Forelimb muscle (tissue), 1 donor: ENCODE results near the gene ARHGEF4. TPM values are rescaled to one million over a fixed set of nuclear protein-coding genes. Genes with fewer than 3 reads are reported as not detected.
"Not testable (repeated sequence)": the region's sequence is repeated elsewhere in the genome, so short reads cannot be mapped to it uniquely, and the experiment has no call there.

Experiments
- DNase-seq: peaks from one replicate; pipeline ENCODE4 v3.0.0-alpha.2; 2013; ENCODE audit warnings: low read depth
- polyA plus RNA-seq: library from polyadenylated mRNA; unstranded; fragments of 120-200 nt; gene quantifications from one replicate; pipeline ENCODE4 v1.2.1, GENCODE V29; 2013; ENCODE audit not compliant: insufficient read length

Gene ARHGEF4
- polyA plus RNA-seq, 1 donor = 11.3 TPM

DNA sequence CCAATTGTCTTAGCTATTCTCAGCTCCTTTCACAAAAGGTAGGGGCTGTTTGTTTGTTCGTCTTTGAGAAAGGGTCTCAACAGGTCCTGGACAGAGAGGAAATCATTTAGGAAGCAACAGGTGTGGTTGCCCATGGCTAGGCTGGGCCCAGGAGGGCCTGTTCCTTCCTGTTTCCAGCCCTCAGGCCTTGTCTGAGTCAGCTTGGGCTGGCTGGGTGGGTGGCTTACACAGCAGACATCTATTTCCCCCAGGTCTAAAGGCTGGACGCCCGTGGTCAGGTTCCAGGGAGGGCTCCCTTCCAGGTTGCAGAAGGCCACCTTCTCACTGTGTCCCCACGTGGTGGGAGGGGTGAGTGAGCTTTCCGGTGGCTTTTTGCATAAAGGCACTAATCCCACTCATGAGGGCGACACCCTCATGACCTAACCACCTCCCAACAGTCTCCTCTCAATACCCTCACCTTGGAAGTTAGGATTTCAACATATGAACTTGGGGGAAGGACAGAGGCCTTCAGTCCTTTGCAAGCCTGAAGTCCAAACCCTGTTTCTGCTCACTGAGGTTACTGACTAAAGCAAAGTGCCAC, 45.5 kb downstream of the ARHGEF4 start:
- no peak for DNase-seq

DNA sequence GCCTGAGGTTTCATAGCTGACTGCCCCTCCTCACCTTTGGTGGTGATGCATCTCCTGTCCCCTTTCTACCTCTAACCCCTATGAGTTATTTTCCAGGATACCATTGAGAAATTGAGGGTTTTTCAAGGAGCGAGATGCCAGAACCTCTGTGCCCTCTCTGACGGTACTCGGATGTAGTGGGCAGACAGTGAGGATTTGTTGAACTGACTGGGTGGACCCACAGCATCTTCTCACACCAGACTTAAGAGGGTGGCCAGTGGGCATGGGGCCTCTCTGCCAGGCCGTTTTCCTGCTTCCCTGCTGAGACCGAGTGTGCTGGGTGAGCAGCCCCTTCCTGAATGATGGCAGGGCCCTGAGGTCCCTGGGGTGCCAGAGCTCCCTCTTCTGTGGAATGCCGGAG, 46.3 kb downstream of the ARHGEF4 start:
- no peak for DNase-seq

DNA sequence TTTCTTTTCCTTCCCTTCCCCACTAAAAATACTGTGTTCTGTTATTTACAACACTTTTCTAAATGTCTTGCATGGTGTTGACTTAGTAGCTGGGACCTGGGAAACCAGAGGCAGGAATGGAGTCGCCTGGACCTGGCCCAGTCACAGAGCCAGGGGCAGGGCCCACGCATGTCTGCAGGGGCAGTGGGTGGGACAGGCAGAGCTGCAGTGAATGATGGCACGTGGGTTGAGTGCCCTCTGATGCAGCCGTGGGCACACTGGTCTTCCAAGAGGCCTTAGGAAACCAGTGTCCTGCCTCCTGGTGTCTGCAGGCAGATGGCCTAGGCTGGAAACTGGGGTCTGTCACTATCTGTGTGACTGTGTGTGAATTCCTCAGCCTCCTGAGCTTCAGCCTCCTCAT, 46.8 kb downstream of the ARHGEF4 start:
- no peak for DNase-seq

DNA sequence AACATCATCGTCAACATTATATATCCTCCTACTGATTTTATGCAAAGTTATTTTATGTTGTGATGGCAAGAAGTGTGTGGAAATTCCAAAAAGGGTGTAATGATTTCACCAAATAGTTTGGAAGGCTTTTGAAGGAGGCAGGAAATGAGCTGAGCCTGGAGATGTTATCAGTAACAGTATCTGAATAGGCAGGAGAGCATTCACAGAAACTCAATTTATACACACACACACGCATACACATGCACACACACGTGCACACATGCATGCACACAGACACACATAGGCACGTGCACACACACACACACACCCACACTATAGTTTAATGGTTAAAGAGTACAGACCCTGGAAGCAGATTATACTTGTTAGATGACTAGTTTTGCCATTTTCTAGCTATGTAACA, 47.3 kb downstream of the ARHGEF4 start:
- no peak for DNase-seq

DNA sequence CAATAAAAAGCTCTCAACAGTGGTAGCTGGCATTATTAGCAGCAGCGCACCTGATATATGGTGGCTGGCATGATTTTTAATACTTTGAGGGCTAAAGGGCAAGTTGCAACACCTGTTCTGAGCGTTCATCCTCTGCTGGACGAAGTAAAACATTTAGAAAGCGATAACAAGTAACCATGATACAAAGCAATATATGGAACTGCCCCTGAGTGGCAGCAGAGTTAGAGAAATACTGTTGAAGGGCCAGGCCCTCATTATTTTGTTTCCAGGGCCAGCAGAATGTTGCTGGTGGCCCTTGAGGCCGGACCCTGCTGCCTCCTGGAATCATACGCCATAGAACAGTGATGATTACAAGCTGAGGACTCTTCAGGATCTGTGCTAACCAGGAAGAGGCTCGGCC, 47.8 kb downstream of the ARHGEF4 start:
- DNase-seq = no peak

DNA sequence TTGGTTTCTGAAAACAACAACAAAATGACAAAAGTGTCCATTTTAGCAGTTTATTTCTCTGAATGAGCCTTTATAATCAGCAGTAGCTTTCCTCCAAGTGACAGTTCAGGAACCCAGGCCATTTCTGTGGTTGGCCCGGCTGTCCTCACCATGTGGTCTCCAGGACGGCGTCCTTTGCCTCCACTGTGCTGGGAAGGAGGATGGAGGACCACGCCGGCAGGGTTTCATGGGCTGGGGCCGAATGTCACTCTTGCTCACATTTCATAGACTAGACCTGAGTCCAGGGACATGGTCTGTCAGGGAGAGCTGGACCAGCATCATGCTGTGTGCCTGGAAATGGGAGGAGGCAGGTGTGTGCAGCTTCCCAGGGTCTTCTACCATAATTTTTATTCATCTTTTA, 50.9 kb downstream of the ARHGEF4 start:
- DNase-seq = no peak

DNA sequence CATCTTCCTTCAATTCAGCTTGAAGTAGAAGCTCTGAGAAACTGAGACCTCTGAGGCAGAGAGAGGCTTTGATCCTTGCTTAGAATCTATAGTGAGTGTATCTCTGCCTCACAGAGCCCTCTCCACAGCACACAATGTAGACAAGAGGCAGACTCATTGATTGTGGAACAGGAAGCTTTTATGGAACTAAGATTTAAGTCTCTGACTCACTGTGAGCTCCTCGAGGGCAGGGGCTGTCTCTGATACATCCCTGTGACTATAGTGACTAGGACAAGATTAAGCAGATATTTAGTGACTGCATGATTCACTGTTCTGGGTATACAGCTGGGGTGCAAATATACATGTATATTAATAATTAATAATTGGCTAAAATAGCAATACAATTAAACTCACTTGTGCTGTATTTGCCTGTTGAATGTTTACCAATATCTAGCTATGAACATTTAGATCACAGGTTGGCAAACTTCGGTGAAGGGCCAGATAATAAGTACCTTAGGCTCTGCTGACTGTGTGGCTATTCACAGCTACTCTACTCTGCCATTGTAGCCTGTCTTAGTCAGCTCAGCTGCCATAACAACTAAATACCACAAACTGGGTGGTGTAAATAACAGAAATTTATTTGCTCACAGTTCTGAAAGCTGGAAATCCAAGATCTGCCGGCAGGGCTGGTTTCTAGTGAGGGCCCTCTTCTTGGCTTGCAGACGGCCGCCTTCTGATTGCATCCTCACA, 54.4 kb downstream of the ARHGEF4 start:
- DNase-seq = no peak

DNA sequence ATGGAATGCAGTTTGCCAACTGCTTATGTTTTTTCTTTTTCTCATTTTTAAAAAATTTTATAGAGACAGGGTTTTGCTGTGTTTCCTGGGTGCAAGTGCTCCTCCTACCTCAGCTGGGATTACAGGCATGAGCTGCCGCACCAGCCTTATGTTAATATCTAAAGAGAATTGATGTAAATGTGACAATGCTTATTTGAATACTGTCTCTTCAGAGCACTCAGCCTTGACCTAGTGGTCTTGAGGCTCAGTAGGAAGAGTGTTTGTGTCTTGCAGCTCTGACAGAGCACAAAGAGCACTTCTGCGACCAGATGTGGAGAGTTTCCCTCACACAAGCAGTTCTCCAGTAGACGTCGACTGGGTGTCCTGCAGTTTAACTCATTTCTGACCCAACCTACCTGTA, 55.3 kb downstream of the ARHGEF4 start:
- no peak for DNase-seq

DNA sequence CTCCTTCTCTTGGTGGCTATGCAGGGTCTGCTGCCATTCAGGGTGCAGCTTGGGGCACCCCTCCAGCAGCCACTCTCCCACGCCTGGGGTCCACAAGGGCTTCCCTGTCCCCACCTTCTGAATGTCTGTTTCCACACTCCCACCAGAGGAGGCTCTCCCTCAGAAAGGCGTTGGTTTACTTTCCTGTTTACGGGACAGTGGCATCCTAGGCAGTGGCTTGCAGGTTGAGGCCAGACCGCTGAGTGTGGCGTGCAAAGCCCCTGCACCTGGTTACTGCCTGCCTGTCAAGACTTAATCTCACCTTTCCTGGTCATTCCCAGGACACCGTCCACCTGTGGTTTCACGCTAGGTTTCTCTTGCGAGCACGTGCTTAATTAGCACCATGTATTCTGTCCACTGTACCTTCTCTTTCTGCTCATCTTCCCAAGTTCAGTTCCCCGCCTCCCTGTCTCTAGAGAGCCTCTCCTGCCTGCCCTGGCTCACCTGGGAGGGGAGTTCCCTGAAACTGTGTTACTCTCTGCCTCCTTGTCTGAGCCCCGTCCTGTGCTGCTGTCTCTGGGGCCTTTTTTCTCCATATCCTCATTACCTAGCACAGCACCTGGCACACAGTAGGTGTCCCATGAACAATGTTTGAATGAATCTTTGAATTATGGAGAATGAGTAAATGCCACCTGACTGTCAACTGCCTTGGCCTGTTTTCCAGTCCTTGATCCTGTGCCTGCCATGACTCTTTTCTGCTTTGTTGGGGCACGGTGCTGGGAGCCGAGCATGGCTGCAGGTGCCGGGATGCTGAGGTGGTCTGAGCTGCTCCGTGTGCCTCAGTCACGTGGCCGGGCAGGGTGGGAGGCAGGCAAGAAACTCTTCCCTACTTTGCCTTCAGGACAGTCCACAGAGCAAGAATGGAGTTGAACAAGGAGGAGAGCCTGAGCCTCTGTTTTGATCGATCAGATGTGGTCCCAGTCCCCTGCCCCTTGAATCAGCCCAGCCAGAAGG, 56.4 kb downstream of the ARHGEF4 start:
- DNase-seq = no peak

DNA sequence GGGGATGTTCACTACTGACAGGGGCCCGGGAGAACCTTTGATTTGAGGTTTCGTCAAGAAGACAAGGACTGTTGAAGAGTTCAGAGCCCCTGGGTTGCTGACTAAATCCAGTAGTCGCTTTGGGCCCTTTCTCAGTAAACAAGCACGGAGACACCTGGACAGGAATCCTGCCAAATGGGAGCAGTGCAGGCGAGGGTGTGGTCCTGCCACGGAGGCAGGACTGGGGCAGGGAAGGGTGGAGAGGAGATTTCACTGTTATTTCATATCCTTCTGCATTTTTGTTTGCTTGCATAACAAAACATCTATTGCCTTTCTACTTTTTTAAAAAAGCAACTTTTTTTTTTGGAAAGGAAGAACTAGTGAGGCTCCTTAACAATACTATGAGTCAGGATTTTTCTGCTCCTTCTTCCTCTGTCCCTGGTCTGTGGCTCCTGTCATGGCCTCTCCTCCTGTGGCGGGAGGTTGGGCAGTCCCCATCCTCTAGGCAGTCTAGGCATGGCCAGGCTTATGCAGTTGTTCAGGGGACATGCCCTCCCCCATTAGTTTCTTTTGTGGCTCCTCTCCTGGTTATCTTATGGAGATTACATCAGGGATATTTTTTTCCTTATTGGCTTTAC, 57.7 kb downstream of the ARHGEF4 start:
- no peak for DNase-seq

DNA sequence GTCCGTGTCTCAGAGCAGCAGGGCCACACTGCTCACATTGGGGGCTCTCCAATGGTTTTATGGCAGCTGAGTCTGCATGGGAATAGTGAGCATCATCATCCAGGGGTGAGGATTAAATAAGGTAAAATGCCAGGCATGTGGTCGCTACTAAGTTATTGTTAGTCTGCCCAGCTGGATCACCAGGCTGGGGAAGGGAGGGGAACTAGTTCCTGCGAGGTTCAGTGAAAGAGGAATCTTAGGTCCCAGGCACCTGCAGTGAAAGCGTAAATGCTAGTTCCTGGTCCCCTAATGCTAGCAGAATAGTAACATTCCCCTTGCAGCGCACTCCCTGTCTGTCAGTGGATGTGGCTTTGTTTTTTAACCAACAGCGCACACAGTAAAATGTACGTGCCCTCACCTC, 60.1 kb downstream of the ARHGEF4 start:
- DNase-seq = no peak

DNA sequence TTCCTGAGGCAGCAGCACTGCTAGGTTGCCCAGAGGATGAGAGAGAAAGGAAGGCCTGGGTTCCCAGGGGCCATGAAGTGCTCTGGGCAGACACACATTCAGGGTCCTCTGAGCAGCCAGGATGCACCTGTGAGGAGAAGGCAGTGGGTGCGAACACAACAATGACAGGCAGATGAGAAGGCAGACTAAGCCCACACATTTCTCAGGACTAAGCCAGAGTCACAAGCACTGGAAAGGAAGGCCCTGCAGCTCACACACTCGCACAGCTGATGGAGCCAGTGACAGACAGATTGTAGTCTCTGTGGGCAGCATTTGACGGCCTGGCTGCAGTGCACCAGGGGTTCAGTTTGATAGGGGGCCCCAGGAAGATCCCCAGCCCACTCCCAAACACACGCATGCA, 61.8 kb downstream of the ARHGEF4 start:
- DNase-seq = no peak

DNA sequence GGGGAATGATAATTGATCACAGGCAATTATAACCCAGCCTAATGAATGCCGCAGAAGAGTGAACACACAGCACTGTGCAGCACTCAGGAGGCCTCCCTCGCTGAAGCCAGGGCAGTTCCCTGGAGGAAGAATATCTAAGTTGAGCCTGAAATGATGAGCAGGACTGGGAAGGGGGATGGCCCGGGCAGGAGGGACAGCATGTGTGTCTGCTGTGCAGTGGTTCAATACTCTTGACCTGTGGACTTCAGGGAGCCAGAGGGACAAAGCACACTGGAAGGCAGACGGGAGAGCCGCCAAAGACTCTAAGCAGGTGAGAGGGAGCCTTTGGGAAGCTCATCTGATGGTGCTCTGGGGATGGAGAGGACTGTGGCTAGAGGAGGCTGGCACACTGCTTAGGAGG, 62.6 kb downstream of the ARHGEF4 start:
- no peak for DNase-seq

DNA sequence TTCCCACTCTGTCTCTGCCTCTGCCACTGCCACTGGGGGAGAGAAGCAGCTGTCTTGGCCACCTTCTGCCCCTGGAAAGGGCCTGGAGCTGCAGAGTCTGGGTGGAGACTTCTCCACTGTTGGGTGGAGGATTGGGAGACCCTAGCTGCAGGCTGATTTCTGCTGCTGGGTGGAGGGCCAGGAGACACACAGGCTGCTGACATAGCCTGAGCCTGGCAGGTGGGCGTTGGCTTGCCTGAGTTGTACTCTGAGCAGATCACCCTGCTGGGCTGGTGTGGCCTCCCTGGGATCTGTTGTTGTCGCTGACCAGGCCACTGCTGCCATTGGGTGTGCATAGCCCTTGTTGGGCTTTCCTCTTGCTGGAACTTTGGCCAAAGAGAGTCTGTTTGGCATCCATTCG, 64.3 kb downstream of the ARHGEF4 start:
- no peak for DNase-seq

DNA sequence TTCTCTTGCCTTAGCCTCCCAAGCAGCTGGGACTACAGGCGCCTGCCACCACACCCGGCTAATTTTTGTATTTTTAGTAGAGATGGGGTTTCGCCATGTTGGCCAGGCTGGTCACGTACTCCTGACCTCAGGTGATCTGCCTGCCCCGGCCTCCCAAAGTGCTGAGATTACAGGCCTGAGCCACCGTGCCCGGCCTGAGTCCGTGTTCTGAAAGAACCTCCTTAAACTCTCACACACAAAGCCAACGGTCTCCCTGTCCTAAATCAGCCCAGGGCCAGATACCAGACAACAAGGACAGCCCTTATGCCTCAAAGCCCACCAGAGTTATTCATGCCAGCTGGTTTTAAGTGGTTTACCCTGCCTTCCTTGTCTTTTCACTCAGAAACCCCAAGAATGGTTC, 64.9 kb downstream of the ARHGEF4 start:
- DNase-seq = not testable (repeated sequence)

DNA sequence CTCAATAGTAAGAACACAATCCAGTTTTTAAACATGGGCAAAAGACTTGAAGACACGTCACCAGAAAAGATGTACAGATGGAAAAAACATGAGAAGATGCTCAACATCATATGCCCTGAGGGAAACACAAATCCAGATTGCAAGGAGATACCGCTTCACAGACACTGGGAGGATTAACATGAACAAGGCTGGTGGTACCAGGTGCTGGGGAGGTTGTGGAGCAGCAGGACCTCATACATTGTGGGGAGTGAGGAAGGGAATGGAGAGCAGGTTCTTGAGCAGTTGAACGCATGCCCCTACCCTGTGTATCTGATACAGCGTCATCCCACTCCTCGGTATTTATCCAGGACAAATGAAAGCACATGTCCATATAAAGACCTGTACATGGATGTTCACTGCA, 72.1 kb downstream of the ARHGEF4 start:
- no peak for DNase-seq

DNA sequence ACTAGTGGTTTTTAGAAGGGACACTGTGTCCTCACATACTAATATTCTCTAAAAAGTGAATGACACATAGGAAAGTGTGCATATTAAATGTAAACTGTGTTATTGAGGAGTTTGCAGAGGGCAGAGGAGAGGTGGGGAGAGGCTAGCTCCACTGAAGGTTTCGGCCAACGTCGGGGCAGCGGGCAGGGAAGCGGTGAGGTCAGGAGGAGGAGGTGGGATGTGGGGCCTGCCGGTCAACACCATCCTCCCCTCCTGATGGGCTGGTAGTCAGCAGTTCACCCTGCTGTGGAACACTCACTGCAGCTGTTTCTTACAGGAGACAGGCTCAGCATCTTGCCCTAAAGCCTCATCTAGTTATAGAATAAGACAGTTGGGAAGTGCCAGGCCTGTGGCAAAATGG, 74.2 kb downstream of the ARHGEF4 start:
- no peak for DNase-seq

DNA sequence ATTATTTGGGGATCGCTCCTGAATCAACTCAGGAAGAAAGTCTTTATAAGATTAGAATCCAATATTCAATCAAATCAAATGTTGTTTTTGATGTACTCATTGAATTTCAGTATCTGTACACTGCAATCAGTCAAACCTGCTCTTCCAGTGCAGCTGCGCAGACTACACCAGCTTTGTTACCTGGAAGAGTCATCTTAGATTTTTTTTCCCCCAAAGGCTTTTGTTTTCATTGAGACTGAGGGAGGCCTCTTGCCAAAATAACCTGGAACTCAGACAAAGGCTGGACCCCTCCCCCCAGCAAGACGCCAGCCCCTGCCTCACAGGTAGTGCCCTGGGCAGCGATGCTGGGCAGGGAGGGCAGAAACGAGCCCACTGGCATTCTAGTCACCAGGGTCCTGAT, 74.8 kb downstream of the ARHGEF4 start:
- no peak for DNase-seq

DNA sequence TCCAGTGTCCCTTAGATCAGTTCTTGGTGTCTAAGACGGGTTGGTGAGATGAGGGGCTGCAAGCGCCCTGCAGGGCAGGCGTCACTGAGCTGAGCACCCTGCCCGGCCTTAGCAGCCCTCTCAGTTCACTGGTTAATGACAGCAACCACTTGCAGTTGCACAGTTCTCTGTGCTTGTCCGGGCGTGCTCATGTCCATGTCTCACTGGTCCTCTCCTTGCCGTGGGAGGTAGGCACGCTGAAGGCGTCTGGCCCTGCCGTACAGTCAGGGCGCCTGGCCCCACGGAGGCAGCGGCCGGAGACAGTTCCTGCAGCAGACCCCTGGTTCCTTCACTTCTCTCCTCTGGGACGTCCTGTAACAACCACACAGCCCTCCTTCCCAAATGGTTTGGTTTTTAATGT, 75.3 kb downstream of the ARHGEF4 start:
- DNase-seq = no peak

DNA sequence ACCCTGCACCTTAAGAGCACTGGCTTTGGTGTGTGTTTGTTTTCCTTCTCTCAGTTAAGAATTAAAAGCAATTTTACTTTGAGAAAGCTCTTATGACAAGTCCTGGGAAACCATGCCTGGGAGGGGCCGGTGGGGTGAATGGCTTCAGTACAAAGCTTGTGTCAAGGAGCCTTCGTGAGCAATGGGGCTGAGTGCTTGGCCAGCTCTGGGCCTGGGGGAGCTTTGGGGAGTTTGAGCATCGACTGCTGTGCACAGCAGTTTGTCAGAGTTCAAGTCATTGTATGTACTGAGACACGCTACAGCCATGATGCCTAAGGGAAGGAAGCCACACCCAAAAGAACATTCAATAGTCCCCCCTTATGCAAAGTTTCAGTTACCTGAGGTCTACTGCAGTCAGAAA, 75.8 kb downstream of the ARHGEF4 start:
- DNase-seq = no peak

DNA sequence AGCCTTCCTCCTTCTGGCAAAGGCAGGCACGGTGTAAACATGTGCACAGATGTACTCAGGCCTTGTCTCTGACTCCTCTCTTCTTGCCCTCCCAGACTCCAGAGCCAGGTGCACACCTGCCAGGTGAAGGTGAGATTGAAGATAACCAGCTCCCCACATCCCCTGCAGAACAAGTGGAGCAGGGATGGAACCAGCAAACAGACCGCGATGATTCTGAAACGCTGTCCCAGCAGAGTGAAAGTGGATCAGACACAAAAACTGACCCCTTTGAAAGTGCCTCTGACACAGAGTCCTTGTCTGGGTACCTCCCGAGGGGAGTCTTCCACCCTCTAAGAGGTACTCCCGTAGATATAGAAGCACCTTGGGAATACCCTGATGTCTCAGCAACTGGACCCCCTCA, 77.2 kb downstream of the ARHGEF4 start:
- no peak for DNase-seq

DNA sequence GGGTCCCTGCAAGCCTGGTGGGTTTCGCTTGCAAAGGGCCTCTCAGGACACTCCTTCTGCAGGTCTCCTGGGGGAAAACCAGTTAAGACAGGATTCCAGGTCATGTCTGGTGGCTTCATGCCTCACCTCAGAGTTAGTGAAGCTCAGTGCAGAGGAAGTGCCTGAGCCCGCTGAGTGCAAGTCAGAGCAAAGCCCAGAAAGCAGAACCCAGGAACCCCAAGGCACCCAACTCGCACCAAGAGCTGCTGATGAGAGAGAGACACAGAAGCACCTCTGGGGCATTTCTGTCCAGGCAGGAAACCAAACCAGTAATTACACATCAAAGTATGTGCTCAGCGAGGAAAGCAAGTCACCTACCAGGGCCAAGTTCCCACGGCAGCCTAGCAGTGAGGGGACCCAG, 78.4 kb downstream of the ARHGEF4 start:
- no peak for DNase-seq
